RWPE2 (cell line): Measurements from ENCODE around the gene SNRK.

Source experiments
- ATAC-seq: fragments of 200-7000 bp; cut with Tn5 transposase; 3 replicates; pipeline ENCODE4 v1.9.1; 2021; ENCODE audit warnings: low read depth
- DNase-seq: peaks from one replicate; pipeline ENCODE4 v3.0.0-alpha.2; 2020; ENCODE audit warnings: low spot score
- H3K27ac ChIP-seq: fragments of 450-650 bp; 2 replicates; pipeline ENCODE4 v1.5.1; 2017; ENCODE audit warnings: mild to moderate bottlenecking; ENCODE audit not compliant: poor library complexity, severe bottlenecking
- H3K27me3 ChIP-seq: fragments of 250-450 bp; sonication (Bioruptor Pico); 2 replicates; pipeline ENCODE4 v1.5.1; 2021; ENCODE audit warnings: mild to moderate bottlenecking, moderate library complexity; ENCODE audit not compliant: insufficient read depth, poor library complexity, severe bottlenecking
- H3K36me3 ChIP-seq: fragments of 250-450 bp; sonication (Bioruptor Pico); 2 replicates; pipeline ENCODE4 v1.5.1; 2020; ENCODE audit warnings: low read depth, mild to moderate bottlenecking, moderate library complexity
- H3K4me1 ChIP-seq: fragments of 250-450 bp; sonication (Bioruptor Pico); 2 replicates; pipeline ENCODE4 v1.5.1; 2021; ENCODE audit warnings: mild to moderate bottlenecking, moderate library complexity; ENCODE audit not compliant: insufficient read depth, poor library complexity, severe bottlenecking
- H3K4me3 ChIP-seq: fragments of 250-450 bp; sonication (Bioruptor Pico); 2 replicates; pipeline ENCODE4 v1.5.1; 2021; ENCODE audit warnings: mild to moderate bottlenecking, moderate library complexity; ENCODE audit not compliant: severe bottlenecking
- H3K9me3 ChIP-seq: fragments of 250-450 bp; sonication (Bioruptor Pico); 2 replicates; pipeline ENCODE4 v1.5.1; 2021; ENCODE audit warnings: mild to moderate bottlenecking, moderate library complexity; ENCODE audit not compliant: severe bottlenecking
- CTCF ChIP-seq: fragments of 450-650 bp; IDR thresholded peaks from one replicate; pipeline ENCODE4 v1.5.1; 2017; ENCODE audit warnings: mild to moderate bottlenecking, moderate library complexity; ENCODE audit not compliant: poor library complexity, severe bottlenecking

The SNRK gene

GRCh38 chr3:43273416-43273815 is 12.9 kb upstream of the SNRK start:
- DNase-seq: no peak
- H3K27me3 ChIP-seq: no peaks in the 10 kb centered on the region

GRCh38 chr3:43279082-43279481 is 7.3 kb upstream of the SNRK start:
- ATAC-seq (no peak), DNase-seq (no peak)
- Histone ChIP-seq H3K9me3 (no peaks in the 10 kb centered on the region), H3K4me3 (no peak overlapping the region), H3K4me1 (no peaks in the 10 kb centered on the region), H3K27me3 (no peaks in the 10 kb centered on the region), H3K36me3 (no peaks in the 10 kb centered on the region), H3K27ac (no peak overlapping the region)
- TF ChIP-seq CTCF: no peak

More at GRCh38 chr3:43273416-43273815, 12.9 kb upstream of the SNRK start:
- Histone ChIP-seq H3K4me1 (no peaks in the 10 kb centered on the region), H3K9me3 (no peaks in the 10 kb centered on the region), H3K27ac (no peak overlapping the region), H3K36me3 (no peaks in the 10 kb centered on the region), H3K4me3 (no peak overlapping the region)
- TF ChIP-seq CTCF: no peak
- ATAC-seq: no peak

GRCh38 chr3:43279532-43279931 is 6.8 kb upstream of the SNRK start:
- ATAC-seq (no peak), DNase-seq (no peak)
- Histone ChIP-seq H3K27me3 (no peaks in the 10 kb centered on the region), H3K4me3 (no peak overlapping the region), H3K4me1 (no peaks in the 10 kb centered on the region), H3K27ac (no peak overlapping the region), H3K9me3 (no peaks in the 10 kb centered on the region), H3K36me3 (no peaks in the 10 kb centered on the region)
- no peak for TF ChIP-seq CTCF

- H3K27ac ChIP-seq: no peak overlapping the region
- DNase-seq (no peak), ATAC-seq (no peak)
- H3K4me1 ChIP-seq: no peaks in the 10 kb centered on the region
- TF ChIP-seq CTCF: no peak
- H3K27me3 ChIP-seq: no peaks in the 10 kb centered on the region
- H3K36me3 ChIP-seq: no peaks in the 10 kb centered on the region
- H3K4me3 ChIP-seq: no peak overlapping the region
- H3K9me3 ChIP-seq: no peaks in the 10 kb centered on the region
Measured at GRCh38 chr3:43281020-43281419, 5.3 kb upstream of the SNRK start.

GRCh38 chr3:43284171-43284570 is 2.2 kb upstream of the SNRK start:
- Histone ChIP-seq H3K4me3 (no peak overlapping the region), H3K36me3 (no peaks in the 10 kb centered on the region), H3K9me3 (no peaks in the 10 kb centered on the region), H3K27ac (no peak overlapping the region), H3K27me3 (no peaks in the 10 kb centered on the region), H3K4me1 (peaks cover 3% of the 10 kb centered on the region)
- ATAC-seq (no peak), DNase-seq (no peak)
- TF ChIP-seq CTCF: no peak
